HEK293T (cell line): ENCODE results near the gene CILP2.

Experiments
- BHLHE40 ChIP-seq: fragments of 450-650 bp; IDR thresholded peaks from 2 replicates; pipeline ENCODE4 v1.6.1; 2016; ENCODE audit warnings: mild to moderate bottlenecking, moderate library complexity, borderline replicate concordance
- CTBP1 ChIP-seq: fragments of 450-650 bp; IDR thresholded peaks from 2 replicates; pipeline ENCODE4 v1.6.1; 2016; ENCODE audit warnings: borderline replicate concordance
- FOXA1 ChIP-seq: fragments of 450-650 bp; IDR thresholded peaks from 2 replicates; pipeline ENCODE4 v1.6.1; 2016; ENCODE audit warnings: mild to moderate bottlenecking
- FOXK2 ChIP-seq: fragments of 450-650 bp; IDR thresholded peaks from 2 replicates; pipeline ENCODE4 v1.6.1; 2016; ENCODE audit warnings: mild to moderate bottlenecking
- FOXM1 ChIP-seq: fragments of 450-650 bp; IDR thresholded peaks from 2 replicates; pipeline ENCODE4 v1.6.1; 2017; ENCODE audit warnings: mild to moderate bottlenecking, borderline replicate concordance
- NFRKB ChIP-seq: fragments of 450-650 bp; IDR thresholded peaks from 2 replicates; pipeline ENCODE4 v1.6.1; 2016; ENCODE audit warnings: mild to moderate bottlenecking, moderate library complexity
- SP1 ChIP-seq: fragments of 450-650 bp; IDR thresholded peaks from 2 replicates; pipeline ENCODE4 v1.6.1; 2017
- SUZ12 ChIP-seq: fragments of 450-650 bp; IDR thresholded peaks from 2 replicates; pipeline ENCODE4 v1.6.1; 2016; ENCODE audit warnings: mild to moderate bottlenecking
- ZNF384 ChIP-seq: fragments of 450-650 bp; IDR thresholded peaks from 2 replicates; pipeline ENCODE4 v1.6.1; 2016

DNA sequence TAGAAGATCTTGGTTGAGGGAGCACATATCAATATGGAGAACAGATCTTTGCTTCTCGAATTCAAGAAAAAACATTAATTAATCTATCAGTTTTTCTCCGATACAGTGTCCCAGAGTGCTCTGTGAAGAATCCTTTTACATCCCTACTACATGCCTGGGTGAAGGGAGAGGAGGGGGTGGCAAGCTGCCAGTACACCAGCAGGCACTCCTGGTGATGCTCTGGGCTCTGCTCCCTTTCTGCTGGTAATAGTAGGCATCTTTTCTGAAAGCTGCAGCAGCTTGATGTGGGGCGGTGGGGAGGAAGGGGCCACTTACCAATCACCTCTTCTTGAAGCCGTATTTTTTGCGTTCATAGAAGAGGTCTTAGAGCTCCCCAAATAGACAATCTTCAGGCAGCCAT, 49.7 kb downstream of the CILP2 start:
- no peak for TF ChIP-seq FOXM1
- TF ChIP-seq FOXA1, result no peak
- TF ChIP-seq BHLHE40, result no peak
- TF ChIP-seq ZNF384, result no peak
- no peak for TF ChIP-seq NFRKB
- TF ChIP-seq SP1, result no peak
- no peak for TF ChIP-seq SUZ12
- TF ChIP-seq CTBP1, result no peak
- no peak for TF ChIP-seq FOXK2
